COLO668 (cell line): Measurements from ENCODE around the gene RALB.
"Not testable (repeated sequence)": the region's sequence is repeated elsewhere in the genome, so short reads cannot be mapped to it uniquely, and the experiment has no call there.

Experiments
- DNase-seq: peaks from one replicate; lab custom pipeline; 2025; ENCODE audit not compliant: unreplicated experiment; lab: John Stamatoyannopoulos, UW

RALB gene

DNA sequence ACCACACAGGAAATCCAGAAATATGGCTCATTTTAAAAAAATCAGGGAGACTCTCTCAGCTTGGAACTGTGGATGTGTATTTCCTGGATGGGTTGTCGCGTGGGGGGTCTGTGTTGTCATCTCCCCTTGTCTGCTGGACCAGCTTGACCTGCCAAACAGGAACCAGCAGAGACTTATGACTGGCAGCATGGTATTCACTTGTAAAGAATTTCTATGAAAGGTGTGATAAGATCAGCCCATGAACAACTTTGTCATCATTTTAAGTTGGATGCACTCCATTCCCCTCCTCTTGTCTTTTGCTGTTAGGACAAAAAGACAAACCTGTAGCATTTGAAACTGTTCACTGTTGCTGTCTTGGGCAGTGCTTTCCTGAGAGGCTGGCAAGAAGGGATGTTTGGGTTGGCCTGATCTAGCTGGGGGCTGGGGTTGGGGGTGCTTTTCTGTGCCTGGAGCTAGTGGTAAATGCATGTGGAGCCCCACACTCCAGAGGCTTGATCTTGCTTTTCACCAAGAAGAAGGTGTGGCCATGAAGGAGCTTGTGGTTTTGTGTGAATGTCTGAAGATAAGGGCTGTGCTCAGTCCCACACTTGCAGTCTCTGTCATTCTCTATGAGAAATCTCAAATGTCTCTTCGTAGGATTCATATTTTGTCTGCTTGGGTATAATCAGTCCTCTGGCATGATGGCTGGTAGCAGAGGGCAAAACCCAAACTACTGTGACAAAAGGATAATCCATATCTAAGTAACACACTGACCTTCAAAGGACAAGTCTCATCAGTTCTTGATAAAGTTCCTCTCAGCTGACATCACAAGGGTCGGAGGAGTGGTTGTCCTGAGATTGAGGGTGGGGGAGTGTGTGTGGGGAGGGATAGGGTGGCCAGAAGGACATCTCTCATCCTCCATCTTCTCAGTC lies 39.0 kb downstream of the RALB start:
- DNase-seq: no peak

DNA sequence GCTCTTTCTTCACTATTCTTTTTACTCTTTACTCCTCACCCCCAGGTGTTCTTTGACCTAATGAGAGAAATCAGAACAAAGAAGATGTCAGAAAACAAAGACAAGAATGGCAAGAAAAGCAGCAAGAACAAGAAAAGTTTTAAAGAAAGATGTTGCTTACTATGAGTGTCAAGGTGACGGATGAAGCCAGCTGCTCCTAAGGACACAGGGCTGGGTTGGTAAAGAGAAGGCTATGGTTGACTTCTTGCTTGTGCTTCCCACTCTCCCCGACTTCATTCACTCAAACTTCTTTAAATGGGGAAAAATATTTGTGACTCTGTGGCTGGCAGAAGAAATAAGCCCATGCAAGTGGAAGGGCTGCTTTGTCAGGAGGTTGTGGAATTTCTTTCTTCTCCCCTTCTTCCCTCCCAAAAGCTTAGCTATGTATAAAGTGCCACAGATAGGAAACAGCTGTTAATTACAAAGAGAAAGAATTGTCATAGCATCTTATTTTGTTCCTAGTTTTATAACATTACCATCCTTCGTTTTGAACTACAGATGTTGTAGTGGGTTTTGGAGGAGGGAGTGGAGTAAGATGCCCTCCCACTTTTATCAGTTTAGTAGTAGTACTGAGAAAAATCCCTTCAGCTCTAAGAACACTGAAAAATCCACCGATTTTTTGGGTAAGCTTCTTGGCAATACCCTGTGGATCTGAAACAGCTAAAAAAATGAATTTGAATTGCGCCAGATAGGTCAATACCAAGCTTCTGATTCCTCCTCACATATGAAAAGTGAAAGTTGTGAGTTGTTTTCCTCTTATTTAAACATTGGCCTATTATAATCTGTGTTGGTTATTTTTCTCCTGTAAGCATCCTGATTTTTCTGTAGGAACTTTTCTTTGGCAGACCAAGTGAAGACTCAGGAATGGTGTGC lies 40.7 kb downstream of the RALB start:
- DNase-seq: no peak

DNA sequence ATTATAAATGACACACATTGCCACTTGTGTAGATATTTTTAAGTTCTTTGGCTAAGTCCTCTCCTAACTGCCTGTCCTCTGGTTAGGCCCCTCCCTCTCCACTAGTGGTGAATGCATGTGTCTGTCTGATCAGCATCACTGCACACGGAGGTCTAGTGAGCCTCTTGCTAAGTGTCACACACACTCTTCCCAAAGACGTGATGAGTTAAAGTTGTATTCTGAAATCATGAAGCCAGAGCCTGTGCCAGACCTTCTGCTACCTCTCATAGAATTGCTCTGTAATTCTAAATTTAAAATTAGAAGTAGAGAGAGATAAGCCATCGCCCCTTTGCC lies 41.3 kb downstream of the RALB start:
- DNase-seq: no peak

DNA sequence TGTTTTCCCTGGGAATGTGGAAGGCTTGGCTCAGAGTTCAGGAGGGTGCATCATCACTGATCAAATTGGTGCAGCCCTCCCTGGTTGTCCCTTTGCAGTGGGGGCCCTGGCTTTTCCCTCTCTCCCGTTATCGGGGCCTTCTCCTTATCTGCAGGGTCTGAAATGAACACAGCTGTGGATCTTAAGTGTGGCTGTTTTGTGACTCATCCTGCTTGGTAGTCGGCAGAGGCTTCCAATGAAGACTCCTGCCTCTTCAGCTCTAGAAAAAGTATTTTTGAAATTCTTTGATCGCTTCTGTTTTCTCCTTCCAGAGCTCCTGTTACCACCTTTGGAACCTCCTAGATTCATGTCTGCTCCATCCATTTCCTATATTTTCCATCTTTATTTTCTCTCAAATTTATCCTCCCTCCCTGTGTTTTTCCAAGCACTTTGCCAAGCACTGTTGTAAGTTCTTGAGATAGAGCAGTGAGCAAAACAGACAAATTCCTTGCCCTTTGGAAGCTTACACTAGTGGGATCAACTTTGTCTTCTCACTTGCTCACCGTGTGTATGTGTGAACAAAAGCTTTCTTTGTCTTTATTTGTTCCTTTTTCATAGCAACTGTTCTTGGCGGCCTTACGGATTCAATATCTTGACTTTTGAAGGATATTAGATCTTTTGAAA lies 45.7 kb downstream of the RALB start:
- DNase-seq: no peak

DNA sequence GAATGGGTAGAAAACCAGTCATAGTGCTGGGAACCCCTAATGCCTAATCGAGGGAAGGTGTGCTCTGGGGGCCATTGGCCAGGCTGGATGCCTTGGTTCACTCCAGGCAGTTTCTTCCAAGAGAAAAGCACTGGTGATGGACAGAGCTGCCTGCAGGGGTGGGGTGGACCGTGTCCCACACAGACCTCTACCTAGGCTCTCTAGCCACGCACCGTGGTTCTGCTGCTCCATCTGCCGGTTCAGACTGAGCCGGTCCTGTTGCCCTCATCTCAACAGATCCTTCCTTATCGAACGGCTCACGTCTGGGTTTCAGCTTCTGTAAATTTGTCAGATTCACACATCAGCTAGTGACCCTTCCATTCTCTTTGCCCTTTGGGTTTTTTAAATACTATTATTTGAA lies 46.4 kb downstream of the RALB start:
- DNase-seq: no peak

DNA sequence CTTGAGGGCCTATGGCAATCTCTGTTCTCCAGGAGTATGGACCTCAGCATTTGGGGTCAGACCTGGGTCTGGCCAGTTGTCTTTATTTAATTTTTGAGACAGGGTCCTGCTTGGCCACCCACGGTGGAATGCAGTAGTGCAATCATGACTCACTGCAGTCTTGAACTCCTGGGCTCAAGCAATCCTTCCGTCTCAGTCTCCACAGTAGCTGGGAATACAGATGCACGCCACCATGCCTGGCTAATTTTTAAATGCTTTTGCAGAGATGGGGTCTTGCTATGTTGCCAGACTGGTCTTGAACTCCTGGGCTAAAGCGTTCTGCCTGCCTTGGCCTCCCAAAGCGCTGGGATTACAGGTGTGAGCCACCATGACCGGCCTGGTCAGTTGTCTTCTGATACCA lies 46.9 kb downstream of the RALB start:
- no peak for DNase-seq

DNA sequence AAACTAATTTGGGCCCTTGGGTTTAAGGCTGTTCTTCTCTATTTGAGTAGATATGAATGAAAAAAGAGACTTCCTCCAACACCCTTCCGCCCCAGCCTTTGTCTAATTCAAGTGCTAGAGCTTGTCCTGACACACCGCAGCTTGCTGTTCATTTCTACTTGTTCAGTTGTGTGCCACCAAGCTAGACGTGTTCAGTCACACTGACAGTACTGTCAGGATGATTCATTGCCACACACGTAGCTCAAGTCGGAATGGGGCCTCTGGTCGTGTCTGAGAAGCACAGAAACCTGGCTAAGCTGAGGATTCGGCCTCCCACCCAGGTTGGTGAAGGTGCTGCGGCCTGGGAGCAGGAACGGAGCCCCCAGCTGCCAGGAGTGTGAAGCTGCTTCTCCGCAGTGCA lies 47.7 kb downstream of the RALB start:
- DNase-seq: no peak

DNA sequence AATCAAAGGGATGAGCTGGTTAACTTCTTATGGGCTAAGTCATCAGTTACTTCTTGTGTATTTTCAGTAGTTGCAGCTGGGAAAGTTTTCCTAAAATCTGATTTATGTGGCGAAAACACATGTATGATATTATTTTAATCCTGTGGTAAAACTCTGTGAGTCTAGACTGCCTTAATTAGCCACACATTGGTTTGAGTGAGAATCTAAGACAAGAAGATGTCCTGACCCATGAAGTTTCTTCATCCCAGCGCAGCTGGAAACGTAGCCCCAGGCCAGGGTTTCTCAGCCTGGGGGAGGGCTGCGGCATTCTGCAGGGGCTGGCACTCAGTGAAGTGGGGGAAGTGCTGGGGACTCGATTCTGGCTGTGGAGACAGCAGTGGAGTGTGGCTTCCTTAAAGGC lies 48.6 kb downstream of the RALB start:
- DNase-seq: no peak

DNA sequence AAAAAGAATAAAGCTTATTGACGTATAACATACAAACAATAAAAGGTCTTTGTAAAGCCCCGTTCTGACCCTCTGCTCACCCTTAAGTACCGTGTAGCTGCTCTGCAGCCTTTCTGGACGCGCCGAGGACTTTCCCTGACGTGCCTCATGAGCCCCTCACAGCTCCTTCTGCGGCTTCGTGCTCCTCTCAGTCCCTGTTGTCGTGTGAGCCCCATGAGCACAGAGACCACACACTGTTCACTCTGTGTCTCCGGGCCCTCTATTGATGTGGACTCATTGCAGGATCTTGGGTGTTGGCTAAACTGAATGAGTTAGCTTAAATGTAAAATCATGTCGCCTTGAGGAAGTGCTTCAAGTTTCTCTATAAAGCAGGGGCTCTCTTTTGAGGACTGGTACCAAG lies 49.6 kb downstream of the RALB start:
- DNase-seq: no peak

DNA sequence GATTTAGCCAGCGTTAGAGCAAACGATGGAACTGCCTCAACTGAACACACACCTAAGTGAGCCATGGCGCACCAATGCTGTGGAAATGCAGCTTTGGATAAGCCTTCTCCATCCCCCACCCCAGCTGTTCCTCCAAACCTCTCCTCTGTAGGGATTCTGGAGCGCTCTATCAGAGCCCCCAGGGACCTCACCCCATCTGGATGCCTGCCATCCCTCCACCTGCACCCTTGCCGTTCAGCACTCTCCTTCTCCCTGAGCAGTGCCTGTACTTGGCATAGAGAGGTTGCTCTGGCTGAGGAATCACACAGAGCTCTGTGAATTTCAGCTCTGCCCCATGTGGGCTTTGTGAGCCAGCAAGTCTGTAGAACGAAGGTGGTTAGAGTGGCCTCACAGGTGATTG lies 50.5 kb downstream of the RALB start:
- DNase-seq: no peak

DNA sequence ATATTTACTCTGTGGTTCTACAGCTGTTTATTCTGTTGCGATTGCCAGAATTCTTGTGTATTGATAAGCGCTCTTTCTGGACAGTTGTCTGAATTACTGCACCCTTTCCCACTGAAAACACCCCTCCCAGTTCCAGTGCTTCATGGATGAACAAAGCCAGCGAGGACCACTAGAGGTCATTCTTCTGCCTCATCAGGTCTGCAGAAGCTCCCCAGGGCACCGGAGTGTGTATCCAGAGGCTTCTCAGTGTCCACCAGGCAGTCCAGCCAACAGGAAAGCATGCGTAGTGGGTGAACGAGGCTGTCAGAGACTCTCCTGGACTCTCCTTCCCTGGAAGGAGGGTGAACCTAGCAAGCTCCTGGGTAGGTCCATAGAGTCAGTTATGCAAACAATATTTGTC lies 52.6 kb downstream of the RALB start:
- no peak for DNase-seq

DNA sequence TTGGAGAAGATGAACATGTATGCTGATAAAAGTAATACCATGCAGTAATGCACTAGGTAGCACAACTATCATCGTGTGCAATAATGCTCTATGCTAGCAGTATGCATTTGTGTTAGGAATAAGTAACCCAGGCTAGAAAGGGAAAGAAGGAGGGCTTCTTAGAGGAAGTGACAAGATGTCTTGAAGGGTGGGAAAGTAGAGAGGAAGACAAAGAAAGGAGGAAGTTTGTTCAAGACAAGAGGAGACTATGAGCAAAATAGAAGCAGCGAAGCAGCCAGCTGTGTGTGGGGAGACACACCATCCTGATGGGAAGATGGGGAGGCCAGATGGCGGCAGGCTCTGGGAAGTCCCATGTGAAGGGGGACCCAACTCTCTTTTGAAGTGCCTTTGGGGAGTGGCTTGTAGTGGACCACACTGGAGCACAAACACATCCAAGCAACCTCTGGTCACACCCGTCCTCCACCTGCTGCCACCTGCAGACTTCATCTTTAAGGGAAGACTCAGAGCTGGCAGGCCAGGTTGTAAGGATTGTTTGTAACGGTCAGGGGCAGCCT lies 53.4 kb downstream of the RALB start:
- no peak for DNase-seq

DNA sequence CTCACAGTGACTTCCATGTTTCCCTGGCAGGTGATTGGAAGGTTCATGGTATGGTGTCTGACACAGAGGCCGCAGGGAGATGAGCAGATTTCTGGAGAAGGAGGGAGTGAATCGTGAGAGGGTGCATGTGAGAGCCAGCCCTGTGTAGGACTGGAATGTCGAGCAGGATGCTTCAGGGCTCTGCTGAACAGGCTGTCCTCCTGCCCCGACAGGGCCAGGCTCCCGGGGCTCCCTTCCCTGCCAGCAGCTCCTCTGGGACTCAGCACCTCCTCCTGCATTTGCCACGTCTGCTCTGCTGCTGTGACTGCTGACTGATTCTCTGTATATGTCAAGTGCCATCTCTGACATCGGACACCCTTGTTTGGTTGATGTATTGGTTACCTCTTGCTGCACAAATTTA lies 54.8 kb downstream of the RALB start:
- no peak for DNase-seq

DNA sequence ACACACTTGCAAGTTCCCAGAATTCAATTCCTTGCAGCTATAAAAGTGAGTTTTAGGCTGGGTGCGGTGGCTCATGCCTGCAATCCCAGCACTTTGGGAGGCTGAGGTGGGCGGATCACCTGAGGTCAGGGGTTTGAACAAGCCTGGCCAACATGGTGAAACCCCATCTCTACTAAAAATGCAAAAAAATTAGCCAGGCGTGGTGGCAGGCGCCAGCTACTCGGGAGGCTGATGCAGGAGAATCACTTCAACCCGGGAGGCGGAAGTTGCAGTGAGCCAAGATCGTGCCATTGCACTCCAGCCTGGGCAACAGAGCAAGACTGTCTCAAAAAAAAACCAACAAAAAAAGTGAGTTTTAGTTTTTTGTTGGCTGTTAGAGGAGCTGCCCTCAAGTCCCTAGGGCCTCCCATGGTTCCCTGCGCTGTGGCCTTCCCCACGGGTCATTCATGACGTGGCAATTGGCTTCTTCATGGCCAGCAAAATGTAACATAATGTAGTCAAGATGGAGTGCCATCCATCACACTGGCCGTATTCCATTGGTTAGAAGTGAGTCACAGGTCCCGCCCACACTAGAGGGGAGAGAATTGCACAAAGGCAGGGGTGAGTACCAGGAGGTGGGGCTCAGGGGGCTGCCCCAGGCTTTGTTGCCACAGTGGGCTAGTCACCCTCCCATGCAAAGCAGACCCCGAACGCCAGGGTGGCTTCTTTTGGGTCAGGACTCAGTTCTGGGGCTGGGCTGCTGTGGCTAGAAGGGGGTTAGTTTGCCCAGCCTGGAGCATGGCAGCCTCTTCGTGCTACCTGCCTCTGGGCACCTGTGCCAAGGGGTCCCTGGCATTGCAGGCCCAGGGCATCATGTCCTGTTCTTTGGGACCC lies 55.6 kb downstream of the RALB start:
- no peak for DNase-seq

DNA sequence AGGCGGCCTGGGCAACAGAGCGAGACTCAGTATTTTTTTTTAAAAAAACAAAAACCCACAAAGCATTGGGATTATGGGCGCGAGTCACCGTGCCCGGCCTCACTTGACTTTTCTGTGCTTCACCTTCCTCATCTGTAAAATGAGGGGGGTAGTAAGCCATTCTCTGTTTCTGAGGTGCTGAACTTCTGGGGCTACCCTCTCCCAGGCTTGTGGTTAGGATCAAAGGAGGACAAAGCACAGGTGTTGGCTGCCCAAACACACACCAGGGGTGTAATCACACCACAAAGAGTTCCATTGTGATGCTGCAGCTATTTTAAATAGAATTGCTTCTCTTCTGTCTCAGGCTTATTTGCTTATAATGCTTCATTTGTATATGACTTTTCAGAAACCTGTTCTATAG lies 57.5 kb downstream of the RALB start:
- DNase-seq: no peak

DNA sequence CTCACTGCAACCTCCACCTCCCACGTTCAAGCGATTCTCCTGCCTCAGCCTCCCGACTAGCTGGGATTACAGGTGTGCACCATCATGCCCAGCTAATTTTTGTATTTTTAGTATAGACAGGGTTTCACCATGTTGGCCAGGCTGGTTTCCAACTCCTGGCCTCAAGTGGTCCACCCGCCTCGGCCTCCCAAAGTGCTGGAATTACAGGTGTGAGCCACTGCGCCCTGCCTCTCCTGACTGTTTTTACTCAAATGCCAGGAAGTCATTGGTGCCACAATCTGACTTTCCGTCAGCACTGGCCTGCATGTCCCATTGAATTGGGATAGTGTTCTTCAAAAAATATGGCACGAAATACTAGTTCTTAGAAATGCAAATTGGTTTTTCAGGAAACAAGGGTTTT lies 58.2 kb downstream of the RALB start:
- DNase-seq: not testable (repeated sequence)

DNA sequence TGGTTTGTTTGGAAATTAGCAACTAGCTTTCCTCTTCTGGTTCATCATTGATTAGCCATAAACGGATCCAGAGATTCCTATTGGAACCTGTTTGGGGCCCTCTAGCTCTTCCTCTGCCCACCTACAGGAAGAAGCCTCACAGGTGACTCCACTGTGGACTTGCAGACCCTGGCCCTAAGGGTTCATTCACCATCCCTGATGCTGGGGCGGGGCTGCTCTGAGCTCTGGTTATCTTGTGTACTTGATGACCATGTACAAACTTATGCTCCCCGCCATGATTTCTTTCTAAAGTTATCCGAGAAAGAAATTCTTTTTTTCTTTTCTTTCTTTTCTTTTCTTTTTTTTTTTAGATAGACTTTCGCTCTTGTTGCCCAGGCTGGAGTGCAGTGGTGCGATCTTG lies 59.4 kb downstream of the RALB start:
- no peak for DNase-seq

DNA sequence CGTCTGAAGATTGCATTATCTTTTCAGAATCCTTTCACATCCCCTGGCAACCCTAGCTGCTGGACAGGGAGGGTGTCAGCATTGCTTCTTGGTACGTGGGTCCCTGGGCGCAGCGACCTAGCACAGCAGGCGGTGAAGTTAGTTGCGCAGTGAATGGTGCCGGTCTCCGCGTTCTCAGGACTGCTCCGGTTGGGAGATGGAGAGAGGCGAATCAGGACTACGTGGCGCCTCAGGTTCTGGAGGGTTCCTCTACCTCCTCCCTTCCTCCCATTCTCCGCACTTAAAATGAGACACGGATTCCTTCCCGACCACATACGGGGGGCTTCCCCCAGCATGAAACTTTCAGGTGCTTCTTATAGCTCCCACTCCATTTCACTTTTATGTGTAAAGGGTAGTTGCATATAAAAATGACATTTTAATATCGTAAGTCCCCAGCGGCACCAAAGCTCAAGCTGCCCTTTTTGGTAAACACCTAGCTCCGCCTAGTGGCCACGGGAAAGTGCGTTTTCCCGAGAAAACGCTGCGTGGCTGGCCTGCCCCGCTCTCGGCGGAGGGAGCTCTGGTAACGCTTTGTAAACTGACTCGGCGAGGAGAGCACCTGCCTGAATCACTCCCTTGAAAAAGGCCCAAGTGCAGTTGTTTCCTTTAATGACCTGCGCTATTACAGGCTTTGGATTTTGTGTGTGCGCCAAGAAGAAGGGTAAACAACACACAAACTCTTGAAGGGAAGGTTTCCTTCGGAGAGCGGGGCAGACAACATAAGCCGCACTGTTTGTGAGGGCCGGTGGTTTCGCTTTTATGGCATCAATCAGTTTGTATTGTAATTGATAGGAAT lies 60.4 kb downstream of the RALB start:
- DNase-seq: peak; percentile 84
